HPDE6-E6E7 (cell line): ENCODE measurements around the gene NIPBL.
A peak's percentile ranks its signal among the peaks of the same experiment; 100 is the strongest.
"Not testable (repeated sequence)": the region's sequence is repeated elsewhere in the genome, so short reads cannot be mapped to it uniquely, and the experiment has no call there.

Source experiments
- DNase-seq: peaks from one replicate; pipeline ENCODE4 v3.0.0; 2011; ENCODE audit warnings: missing footprints; ENCODE audit errors: extremely low spot score

The NIPBL gene

GRCh38 chr5:36904677-36905076, 28.1 kb downstream of the NIPBL start:
- no peak for DNase-seq

- no peak for DNase-seq
Measured at GRCh38 chr5:36908544-36909260, 32.1 kb downstream of the NIPBL start.

- DNase-seq: no peak
Measured at GRCh38 chr5:36915653-36916052, 39.1 kb downstream of the NIPBL start.

- not testable (repeated sequence) for DNase-seq
Measured at GRCh38 chr5:36916614-36917013, 40.0 kb downstream of the NIPBL start.

- not testable (repeated sequence) for DNase-seq
Measured at GRCh38 chr5:36917358-36917757, 40.8 kb downstream of the NIPBL start.

GRCh38 chr5:36919238-36919637, 42.7 kb downstream of the NIPBL start:
- DNase-seq: no peak

- no peak for DNase-seq
Measured at GRCh38 chr5:36919650-36920049, 43.1 kb downstream of the NIPBL start.

- DNase-seq: peak; percentile 16
Measured at GRCh38 chr5:36928947-36929346, 52.4 kb downstream of the NIPBL start.

- DNase-seq: no peak
Measured at GRCh38 chr5:36929438-36929837, 52.9 kb downstream of the NIPBL start.

- DNase-seq: no peak
Measured at GRCh38 chr5:36932056-36932455, 55.5 kb downstream of the NIPBL start.

GRCh38 chr5:36932699-36933098, 56.1 kb downstream of the NIPBL start:
- no peak for DNase-seq

- no peak for DNase-seq
Measured at GRCh38 chr5:36934740-36935356, 58.3 kb downstream of the NIPBL start.

GRCh38 chr5:36935805-36936204, 59.2 kb downstream of the NIPBL start:
- DNase-seq: no peak

GRCh38 chr5:36936309-36936708, 59.7 kb downstream of the NIPBL start:
- no peak for DNase-seq

- no peak for DNase-seq
Measured at GRCh38 chr5:36938129-36938528, 61.6 kb downstream of the NIPBL start.

GRCh38 chr5:36939969-36940858, 63.6 kb downstream of the NIPBL start:
- DNase-seq: no peak

- DNase-seq: no peak
Measured at GRCh38 chr5:36943584-36943983, 67.0 kb downstream of the NIPBL start.

GRCh38 chr5:36944024-36944423, 67.5 kb downstream of the NIPBL start:
- no peak for DNase-seq

GRCh38 chr5:36944607-36945225, 68.1 kb downstream of the NIPBL start:
- DNase-seq: no peak

- no peak for DNase-seq
Measured at GRCh38 chr5:36945687-36946086, 69.1 kb downstream of the NIPBL start.

- no peak for DNase-seq
Measured at GRCh38 chr5:36946101-36946500, 69.5 kb downstream of the NIPBL start.

- no peak for DNase-seq
Measured at GRCh38 chr5:36948041-36948440, 71.5 kb downstream of the NIPBL start.
